Ovary (tissue), 3 donors: ENCODE data around the gene BTG2.

ENCODE experiments used
- EP300 ChIP-seq: sonication (generic); formaldehyde crosslinking; IDR thresholded peaks from one replicate; pipeline ENCODE4 v1.6.1; 2017; ENCODE audit warnings: antibody characterized with exemption
- POLR2A ChIP-seq: fragments of 450-650 bp; IDR thresholded peaks from one replicate; pipeline ENCODE4 v1.6.1; 2017; ENCODE audit warnings: antibody characterized with exemption, mild to moderate bottlenecking, moderate library complexity
- TF ChIP-seq, protein P1 (sequence below), 3 donors: fragments of 450-650 bp in 2 of 3; fragments of 200-600 bp in 1 of 3; IDR thresholded peaks; one replicate each; pipeline versions ENCODE4 v1.5.1 to v1.8.0; 2016 to 2022; ENCODE audit warnings: antibody characterized with exemption in 3 of 3, mild to moderate bottlenecking in 1 of 3
- donor health status: DM: no; HTN: no; CAD: no.

DNA sequence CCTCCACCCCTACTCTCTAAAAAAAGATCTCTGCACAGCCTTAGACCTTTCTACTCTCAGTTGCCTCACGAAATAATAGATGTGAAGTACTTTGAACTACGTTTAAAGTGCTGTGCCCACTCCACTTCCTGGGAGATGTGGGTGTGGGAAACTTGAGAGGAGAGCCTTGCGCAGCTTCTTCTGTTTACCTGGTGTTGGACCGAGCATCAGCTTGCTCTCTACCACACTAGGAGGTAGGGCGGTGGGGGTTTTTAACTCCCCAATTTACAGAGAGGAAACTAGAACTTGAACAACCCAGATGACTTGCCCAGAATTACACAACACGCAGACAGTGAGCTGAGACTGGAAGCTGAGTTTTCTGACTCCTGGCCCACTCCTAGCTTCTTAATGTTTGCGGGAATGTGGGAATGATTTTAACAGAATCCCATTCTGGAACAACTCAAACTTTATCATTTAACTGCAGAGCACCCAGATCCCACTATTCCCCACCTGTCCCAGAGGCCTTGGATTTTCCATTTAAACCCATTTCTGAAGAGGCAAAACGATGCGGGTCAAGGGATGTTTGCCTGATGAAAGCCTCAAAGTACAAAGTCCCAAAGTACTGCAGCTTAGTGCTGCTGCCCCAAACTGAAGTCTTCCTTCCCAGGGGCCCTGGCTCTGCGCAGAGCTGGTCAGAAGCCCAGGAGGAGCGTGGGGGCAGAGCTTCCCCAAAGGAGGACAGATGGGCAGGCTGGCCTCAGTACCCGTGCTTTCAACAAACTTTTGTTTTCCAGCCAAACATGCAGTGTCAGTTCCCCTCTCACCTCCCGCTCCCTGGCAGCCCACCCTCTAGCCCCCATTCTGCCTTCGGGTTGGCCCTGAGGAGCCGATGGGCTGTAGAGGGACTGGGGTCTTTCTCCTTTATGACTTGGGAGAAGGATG lies 19.0 kb downstream of the BTG2 start:
- TF ChIP-seq, protein P1, sequence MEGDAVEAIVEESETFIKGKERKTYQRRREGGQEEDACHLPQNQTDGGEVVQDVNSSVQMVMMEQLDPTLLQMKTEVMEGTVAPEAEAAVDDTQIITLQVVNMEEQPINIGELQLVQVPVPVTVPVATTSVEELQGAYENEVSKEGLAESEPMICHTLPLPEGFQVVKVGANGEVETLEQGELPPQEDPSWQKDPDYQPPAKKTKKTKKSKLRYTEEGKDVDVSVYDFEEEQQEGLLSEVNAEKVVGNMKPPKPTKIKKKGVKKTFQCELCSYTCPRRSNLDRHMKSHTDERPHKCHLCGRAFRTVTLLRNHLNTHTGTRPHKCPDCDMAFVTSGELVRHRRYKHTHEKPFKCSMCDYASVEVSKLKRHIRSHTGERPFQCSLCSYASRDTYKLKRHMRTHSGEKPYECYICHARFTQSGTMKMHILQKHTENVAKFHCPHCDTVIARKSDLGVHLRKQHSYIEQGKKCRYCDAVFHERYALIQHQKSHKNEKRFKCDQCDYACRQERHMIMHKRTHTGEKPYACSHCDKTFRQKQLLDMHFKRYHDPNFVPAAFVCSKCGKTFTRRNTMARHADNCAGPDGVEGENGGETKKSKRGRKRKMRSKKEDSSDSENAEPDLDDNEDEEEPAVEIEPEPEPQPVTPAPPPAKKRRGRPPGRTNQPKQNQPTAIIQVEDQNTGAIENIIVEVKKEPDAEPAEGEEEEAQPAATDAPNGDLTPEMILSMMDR (IDR thresholded peaks at IDR 0.05): no peak
- TF ChIP-seq POLR2A (no peak), EP300 (no peak)
